GM19193 (cell line): ENCODE data around the gene MCM5.

Experiments
- POLR2A ChIP-seq: IDR thresholded peaks from 4 replicates; pipeline ENCODE4 v1.6.1; 2011; ENCODE audit not compliant: insufficient read depth, insufficient read length; ENCODE audit errors: extremely low read depth

The MCM5 gene

GRCh38 chr22:35375526-35375925 lies 24.4 kb upstream of the MCM5 start:
- no peak for TF ChIP-seq POLR2A

GRCh38 chr22:35376728-35377472 lies 23.0 kb upstream of the MCM5 start:
- peak; percentile 22 for TF ChIP-seq POLR2A

DNA sequence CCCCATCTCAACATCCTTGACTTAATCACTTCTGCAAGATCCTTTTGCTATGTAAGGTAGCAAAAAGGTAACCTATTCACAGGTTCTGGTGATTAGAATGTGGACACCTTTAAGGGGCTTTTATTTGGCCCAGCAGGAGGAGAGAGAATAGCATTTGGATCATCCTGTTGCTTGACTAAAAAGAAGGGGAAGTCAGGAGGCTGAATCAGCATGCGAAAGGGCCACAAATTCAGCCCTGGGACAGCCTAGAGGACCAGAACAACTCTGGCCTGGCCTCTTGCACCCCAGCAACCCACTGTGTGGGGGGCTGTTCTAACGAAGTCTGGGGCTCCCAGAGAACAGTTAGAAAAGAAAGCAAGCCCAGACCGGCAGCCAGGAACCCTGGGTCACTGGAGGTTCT lies 22.2 kb upstream of the MCM5 start:
- no peak for TF ChIP-seq POLR2A

DNA sequence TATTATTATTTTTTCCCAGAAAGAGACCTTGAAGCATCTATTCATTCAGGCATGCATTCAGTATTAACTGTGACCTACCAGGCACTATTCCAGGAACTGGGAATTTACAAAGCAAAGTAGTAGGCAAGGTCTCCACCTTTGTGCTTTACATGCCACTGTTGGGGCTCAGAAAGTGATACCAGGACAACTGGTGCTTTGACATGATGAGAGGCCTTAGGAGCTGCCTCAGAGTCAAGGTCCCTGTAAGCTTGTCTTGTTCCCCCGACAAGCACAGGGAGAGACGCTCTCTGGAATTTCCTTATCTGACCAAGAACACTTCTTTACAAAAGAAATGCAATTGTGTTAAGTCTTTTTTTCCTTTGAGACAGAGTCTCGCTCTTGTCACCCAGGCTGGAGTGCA lies 21.3 kb upstream of the MCM5 start:
- TF ChIP-seq POLR2A: no peak

GRCh38 chr22:35379146-35379993 lies 20.6 kb upstream of the MCM5 start:
- no peak for TF ChIP-seq POLR2A

GRCh38 chr22:35380013-35380412 lies 19.9 kb upstream of the MCM5 start:
- TF ChIP-seq POLR2A: no peak

GRCh38 chr22:35380537-35381423 lies 19.2 kb upstream of the MCM5 start, which contains the start of gene HMOX1:
Gene HMOX1 (plus strand): TSS chr22:35381096. CDS start chr22:35381174, 78 bp downstream.
- TF ChIP-seq POLR2A: peak; percentile 83

DNA sequence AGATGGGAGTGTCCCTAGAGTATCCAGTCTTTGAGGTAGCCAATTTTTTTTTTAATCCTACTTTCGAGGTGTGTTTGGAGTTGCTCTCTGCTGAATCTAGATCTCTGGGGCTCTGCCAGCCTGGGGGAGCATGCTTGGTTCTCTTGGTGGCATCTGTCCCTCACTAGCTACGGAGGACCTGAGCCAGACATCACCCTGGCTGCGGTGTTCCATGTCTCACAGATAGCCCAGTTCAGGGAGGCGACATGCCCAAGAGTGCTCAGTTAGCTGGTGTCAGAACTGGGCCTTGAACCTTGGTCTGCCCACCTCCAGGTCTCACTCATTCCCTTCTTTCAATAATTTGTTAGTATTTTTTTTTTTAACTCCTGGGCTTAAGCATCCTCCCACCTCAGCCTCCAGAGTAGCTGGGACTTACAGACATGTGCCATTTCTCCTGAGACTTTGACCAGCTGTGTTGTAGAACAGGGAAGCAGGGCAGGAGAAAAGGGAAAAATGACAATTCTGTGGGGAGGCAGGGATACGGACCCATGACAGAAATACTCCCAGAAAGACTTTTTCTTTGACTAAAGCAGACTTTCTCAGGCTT lies 18.4 kb upstream of the MCM5 start:
- TF ChIP-seq POLR2A: no peak

DNA sequence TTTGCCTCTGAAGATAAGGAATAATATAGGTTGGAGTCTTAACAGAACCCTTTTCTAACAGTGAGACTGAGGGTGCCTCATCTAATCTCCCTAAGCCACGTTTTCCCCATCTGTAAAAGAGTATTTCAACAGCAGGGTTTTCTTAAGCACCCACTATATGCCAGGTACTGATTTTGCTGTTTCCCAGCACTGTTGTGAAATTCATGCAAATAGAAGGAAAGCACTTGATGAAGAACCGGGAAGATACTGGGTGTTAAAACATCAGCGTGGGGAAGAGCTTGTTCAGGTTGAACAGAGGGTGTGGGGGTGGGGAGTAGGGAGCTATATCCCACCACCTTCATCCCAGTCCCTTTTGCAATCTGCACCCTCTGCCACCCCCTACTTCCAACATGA lies 16.3 kb upstream of the MCM5 start:
- TF ChIP-seq POLR2A: no peak

DNA sequence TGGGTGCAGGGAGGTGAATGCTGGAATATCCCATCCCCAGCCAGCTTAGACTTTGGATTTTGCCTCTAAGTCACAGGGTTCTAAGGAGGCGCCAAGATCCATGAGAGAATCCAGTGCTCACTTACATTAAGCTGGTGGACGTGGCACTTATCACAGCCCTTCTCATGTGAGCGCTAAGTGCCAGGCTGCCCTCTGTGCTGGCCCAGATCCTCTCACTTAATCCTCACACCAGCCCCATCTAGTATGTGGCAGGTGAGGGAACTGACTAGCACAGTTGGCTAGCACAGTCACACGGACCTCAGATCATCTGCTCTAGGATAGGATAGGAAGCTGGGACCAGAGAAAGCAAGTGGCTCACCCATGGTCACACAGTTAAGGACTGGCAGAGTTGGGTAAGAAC lies 15.4 kb upstream of the MCM5 start:
- no peak for TF ChIP-seq POLR2A

- TF ChIP-seq POLR2A: no peak
Measured at GRCh38 chr22:35384975-35385588, 14.9 kb upstream of the MCM5 start.

DNA sequence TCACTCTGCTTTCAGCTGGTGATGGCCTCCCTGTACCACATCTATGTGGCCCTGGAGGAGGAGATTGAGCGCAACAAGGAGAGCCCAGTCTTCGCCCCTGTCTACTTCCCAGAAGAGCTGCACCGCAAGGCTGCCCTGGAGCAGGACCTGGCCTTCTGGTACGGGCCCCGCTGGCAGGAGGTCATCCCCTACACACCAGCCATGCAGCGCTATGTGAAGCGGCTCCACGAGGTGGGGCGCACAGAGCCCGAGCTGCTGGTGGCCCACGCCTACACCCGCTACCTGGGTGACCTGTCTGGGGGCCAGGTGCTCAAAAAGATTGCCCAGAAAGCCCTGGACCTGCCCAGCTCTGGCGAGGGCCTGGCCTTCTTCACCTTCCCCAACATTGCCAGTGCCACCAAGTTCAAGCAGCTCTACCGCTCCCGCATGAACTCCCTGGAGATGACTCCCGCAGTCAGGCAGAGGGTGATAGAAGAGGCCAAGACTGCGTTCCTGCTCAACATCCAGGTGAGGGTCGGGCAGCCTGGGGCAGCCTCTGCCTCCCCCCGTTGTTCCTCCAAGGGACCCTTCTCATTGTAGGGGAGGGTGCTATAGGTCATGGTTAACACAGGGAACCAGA lies 13.2 kb upstream of the MCM5 start:
- no peak for TF ChIP-seq POLR2A

DNA sequence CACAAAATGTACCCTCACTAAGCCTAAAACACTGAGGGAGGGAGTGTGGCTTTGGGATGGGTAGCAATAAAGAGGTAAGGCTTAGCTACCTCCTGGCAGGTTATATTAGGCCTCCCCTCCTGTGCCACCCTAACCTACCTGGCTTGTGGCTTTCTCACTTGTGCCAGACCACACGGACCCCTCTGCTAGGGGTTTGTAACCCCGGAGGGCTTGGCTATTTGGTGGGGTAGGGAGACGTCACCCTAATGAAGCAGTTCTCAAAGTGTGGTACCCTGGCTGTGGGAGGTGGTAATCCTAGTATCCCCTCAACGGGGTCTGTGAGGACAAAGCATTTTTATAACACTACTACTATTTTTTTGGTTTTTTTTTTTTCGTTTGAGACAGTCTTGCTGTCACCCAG lies 9.0 kb upstream of the MCM5 start:
- TF ChIP-seq POLR2A: no peak

GRCh38 chr22:35392357-35392756 lies 7.6 kb upstream of the MCM5 start:
- TF ChIP-seq POLR2A: no peak
